GM21576 (cell line): Measurements from ENCODE around the gene CSTPP1.
"Not testable (repeated sequence)": the region's sequence is repeated elsewhere in the genome, so short reads cannot be mapped to it uniquely, and the experiment has no call there.

Experiments
- ATAC-seq: cut with Tn5 transposase; IDR thresholded peaks from one replicate; pipeline ENCODE4 v1.9.1; 2021; ENCODE audit warnings: mild to moderate bottlenecking, moderate library complexity; ENCODE audit not compliant: unreplicated experiment

Gene CSTPP1

DNA sequence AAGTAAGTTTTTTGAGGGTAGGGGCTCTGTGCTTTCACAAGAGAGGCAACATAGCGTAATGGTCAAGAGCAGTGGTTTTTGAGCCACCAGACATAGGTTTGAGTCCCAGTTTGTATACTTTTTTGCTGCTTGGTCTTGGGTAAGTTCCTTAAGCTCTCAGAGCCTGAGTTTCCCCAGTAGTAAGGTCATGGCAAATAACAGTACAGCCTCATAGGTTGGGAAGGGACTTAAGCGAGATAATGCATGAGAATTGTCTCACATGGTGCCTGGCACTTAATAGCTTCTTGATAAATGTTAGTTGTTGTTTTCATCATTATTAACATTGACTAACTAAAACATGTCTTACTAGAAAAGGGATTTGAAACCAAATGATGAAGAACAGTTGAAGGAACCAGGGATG is 157.0 kb downstream of the CSTPP1 start:
- no peak for ATAC-seq

DNA sequence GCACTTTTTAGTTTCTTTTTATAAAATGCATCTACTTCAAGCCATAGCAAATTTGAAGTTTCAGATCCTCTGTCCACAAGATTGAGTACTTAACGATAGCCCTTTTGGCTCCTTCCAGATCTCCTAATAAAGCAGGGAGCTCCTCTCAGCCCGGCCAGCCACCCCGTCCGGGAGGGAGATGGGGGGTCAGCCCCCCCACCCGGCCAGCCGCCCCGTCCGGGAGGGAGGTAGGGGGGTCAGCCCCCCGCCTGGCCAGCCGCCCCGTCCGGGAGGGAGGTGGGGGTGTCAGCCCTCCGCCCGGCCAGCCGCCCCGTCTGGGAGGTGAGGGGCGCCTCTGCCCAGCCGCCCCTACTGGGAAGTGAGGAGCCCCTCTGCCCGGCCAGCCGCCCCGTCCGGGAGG is 160.3 kb downstream of the CSTPP1 start:
- not testable (repeated sequence) for ATAC-seq

DNA sequence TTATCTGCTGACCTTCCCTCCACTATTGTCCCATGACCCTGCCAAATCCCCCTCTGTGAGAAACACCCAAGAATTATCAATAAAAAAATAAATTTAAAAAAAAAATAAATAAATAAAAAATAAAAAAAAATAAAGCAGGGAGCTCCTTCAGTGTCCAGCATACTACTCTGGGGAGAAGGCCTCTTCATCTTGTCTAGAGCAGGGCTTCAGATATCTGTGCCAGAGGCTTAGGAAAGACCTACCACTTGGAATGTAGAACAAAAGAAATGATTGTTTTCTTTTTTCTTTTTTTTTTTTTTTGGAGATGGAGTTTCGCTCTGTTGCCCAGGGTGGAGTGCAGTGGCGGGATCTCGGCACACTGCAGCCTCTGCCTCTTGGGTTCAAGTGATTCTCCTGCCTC is 161.7 kb downstream of the CSTPP1 start:
- ATAC-seq = not testable (repeated sequence)

DNA sequence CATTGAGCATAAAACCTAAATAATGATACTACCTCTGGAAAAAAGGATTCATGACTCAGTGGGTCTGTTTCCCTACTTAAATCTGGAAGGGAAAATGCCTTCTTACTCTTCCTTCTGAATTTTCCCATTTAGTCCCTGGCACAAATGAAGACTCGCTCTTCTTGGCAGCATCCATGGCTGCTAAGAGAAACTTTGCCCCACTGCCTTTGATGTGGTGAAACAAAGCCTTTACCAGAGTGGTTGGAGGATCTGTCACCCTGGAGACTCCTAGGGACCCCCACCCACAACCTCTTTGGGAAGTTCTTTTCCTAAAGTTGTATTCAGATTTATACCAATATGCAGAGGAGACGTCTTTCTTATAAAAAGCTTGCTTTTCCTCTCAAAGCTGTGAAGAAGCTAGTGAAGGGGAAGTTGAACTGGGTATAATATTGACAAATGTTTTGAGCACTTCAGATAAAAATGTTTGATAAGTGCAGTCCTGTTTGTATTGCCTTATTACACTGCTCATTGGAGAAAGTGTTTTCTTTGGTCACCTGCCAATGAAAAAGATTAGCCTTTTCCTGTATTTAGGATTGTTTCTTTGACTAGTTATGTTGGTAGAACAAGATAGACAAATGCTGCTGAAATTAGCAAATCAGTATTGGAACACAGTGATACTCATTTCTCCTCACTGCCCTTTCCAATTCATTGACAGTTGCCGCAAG is 162.8 kb downstream of the CSTPP1 start:
- no peak for ATAC-seq

DNA sequence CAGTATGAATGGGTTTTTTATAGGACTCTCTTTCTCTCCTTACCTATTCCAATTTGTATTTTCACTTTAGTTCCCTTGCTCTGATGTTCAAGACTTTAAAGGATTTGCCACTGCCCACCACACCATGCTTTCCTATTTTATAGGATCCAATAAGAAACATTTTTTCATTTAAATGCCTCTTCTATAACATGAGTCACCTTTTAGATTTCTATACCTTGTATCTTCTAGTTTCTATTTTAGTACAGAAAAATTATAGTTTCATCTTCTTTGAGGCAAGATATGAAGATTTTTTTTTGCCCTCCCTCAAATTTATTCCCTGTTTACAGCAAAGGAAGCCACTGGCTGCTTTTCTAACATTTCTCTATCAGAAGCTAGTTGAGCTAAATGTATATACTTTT is 163.4 kb downstream of the CSTPP1 start:
- no peak for ATAC-seq

DNA sequence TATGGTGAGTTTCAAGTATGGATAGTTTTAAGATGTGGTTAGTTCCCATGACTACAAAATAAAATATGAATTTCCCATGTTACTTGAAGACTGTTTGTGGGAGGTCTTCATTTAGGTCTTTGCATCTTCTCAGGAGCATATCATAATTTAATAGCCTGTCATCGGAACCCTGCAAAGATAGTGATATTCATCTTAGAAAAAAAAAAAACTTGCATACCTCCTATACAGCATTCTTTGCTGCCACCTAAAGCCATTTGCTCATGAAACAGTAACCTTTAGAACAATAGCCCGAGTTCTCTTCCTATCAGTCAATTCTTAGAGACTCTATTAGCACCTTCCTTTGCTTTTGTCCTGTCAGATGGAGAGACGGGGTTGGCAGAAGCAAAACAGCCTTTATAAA is 164.8 kb downstream of the CSTPP1 start:
- ATAC-seq = no peak

DNA sequence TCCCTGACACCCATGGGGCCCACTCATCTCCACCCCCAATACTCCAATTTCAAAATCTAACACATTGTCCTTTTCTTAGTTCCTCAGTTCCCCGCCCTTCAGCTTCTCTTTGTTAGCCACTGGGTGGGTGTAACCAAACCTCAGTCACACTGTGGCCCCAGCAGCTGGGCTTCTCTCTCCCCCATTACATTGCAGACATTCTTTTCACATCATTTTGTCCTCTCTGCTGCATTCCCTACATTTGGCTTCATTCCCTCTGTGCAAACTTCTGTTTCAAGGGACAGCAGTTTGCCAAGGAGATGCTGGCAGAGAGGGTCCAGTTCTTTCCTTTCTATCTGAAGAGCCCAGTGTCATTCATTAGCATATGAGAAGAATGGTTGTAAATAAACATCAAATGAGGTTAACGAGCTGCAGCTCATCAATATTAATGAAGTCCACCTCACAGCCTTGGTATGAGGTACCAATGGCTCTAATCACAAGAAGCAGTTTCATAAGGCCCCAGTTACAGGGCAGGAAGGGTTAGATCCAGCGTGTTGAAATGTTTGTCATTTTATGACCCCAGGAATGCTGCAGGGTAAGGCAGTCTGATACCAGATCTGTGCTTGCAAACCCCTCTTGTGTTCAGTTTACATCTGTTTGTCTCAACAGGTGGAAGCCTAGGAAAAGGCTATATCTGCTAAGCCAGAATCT is 167.8 kb downstream of the CSTPP1 start:
- ATAC-seq = no peak

DNA sequence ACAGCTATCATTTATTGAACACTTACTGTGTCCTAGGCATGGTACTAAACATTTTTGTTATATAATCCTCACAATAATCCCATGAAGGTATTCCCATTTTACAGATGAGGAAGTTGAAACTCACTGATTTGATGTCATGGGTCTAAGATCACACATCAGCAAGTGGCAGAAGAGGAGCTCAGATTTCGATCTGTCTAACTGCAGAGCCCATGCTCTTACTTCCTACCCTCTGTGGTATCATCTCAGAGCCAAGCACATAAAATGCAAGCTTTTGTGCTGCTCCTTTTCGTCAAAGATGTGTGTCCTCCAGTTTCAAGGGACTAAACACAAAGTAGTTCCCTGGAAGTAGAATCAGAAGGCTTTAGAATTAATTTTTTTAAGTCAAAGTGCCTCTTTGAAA is 169.0 kb downstream of the CSTPP1 start:
- ATAC-seq = no peak

DNA sequence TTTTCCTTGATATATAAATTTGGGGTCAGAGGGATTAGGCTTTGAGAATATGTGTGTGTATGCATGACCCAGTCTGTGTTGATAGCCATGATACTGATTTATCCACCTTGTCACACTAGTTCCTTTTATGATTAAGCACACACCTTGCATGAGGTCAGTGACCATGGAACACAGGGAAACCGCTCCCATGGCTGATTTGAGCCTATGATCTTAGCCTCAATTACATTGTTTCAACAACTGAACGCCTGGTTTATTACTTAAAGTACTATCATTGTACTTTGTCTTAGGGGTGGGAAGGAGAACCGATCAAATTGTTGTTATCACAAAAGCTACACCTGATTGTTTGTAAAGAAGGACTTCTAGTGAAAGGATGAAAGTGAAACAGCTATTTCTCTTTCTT is 169.4 kb downstream of the CSTPP1 start:
- ATAC-seq = no peak

DNA sequence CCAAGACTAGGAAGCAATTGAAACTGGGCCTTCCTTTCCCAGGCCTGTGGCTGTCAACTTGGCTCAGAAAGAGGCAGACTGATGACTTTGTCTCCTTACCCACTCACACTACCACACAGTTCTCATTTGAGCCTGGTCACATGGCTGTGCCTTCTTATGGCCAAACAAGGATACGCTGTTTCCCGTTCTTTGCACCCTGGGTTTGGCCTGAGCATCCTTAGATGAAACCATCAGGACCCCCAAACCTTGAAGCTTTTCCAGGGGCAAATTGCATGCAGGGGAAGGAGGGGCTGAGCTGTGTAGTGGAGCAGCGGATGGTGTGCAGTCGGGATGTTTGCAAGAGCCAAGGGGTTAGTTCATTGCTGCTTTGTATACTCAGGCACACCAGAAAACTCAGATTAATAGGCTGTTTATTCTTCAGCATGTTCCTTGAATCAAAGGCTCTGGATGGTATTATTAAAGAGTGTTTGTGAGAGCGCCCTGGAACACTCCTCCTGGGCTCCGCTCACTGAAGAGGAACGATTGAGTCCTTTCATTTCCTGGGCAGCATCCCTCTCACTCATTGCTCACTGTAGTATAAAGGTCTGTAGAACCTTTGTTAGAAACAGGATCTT is 170.3 kb downstream of the CSTPP1 start:
- ATAC-seq = no peak

DNA sequence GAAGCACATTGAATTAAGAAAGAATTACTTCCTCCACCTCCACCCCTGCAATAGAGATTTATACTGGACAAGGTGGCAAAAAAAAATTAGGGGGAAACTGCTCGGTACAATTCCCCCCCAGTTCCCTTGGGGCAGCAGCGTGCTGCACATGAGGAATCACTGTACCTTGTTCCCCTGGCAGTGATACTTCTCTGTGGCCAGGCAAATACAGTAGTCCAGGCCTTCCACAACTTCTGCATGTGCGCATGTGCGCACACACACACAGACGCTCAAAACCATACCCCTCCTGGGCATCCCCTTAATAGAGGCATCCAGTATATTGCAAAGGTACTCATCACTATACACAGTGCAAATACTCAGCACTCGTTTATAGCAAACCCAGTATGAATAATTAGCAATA is 171.2 kb downstream of the CSTPP1 start:
- ATAC-seq = no peak

DNA sequence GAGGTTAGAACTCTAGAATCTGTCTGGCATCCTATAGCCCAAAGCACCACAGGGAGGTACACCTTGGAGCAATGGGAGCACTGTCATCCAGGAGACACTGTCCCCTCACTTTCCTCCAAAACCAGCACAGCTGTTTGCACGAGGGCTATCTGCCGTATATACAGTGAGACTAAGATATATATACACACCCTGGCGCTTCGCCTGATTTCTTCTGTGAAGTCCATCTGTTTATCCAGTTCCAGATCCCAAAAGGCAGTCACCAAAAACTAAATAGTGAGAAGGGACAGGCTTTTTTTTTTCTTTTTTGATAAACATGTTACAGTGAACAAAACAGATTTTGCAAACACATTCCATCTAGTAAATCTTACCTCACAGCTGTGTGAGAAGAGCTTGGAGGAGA is 171.7 kb downstream of the CSTPP1 start:
- no peak for ATAC-seq

DNA sequence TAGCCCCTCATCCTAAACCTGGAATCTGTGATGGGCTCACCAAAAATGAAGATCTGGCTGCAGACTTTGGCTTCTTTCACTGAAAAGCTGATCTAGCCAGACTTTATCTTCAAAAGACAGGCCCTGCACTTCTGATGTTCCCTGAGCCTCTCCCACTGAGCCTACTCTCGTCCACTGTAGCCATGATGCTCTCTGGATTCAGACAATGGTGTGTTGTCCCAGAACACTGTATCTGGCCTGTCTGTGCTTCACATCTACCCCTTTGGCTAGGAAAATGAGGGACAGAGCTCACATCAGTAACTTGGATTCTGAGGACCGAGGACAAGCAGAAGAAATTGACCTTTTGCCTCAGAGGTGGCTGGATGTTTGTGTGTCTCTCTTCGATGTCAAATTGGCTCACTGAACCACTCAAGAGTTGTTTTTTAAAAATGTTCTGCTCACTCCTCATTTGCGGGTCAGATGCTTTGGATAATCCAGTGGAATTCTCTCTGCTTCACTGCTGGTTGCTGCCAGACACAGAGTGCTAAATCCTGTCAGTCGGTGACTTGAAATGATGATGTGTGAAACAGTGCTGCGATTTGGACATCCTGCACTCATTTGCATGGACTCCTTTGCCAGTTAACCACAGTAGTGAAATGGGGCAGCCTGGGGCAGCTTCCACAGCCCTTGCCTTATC is 172.6 kb downstream of the CSTPP1 start:
- ATAC-seq = peak; percentile 39

DNA sequence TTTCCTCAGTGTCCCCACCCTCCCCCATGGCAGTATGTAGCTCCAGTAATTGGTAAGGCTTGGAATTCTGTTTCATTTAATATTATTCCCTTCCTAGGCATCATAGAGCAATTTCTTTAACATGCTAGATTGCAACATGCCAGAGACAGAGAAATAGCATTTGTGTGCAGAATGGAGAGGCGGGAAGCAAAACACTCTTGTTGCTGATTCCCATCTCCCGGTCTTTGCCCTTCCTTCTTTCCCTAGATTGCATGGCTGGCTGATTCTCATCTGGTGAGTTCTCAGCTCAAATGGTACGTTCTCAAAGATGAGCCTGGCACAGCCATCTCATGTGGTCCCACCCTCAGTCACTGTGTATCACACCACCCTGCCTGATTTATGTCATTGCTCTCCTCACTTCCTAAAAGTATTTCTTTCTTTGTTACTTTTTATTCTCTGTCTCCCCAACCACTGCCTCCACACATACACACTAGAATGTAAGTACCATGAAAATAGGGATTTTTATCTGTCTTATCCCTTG is 173.2 kb downstream of the CSTPP1 start:
- ATAC-seq = no peak

DNA sequence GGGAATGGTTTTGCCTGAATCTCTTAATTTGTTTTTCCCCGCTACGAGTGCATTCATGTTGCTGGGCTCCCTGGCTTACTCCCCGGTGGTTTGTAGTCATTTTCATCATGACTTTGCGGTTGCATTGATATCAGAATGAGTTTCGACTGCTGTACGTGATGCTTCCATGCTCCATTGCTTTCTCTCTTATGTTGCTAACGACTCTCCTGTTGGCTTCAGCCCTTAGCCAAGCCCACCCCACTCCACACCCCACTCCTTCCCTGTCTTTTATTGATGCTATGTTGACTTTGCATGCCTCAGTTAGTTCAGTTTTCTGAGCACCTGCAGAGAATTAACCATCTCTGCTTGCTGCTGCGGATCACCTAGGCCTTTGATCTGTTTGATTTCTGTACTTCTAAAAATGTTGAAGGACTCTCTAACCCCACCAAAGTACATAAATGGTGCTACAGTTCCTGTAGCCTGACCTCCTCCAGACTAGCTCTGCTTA is 174.8 kb downstream of the CSTPP1 start:
- ATAC-seq = peak; percentile 82

DNA sequence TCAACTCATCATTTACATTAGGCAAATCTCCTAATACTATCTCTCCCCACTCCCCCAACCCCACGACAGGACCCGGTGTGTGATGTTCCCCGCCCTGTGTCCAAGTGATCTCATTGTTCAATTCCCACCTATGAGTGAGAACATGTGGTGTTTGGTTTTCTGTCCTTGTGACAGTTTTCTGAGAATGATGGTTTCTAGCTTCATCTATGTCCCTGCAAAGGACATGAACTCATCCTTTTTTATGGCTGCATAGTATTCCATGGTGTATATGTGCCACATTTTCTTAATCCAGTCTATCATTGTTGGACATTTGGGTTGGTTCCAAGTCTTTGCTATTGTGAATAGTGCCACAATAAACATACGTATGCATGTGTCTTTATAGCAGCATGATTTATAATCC is 176.4 kb downstream of the CSTPP1 start:
- ATAC-seq = not testable (repeated sequence)

DNA sequence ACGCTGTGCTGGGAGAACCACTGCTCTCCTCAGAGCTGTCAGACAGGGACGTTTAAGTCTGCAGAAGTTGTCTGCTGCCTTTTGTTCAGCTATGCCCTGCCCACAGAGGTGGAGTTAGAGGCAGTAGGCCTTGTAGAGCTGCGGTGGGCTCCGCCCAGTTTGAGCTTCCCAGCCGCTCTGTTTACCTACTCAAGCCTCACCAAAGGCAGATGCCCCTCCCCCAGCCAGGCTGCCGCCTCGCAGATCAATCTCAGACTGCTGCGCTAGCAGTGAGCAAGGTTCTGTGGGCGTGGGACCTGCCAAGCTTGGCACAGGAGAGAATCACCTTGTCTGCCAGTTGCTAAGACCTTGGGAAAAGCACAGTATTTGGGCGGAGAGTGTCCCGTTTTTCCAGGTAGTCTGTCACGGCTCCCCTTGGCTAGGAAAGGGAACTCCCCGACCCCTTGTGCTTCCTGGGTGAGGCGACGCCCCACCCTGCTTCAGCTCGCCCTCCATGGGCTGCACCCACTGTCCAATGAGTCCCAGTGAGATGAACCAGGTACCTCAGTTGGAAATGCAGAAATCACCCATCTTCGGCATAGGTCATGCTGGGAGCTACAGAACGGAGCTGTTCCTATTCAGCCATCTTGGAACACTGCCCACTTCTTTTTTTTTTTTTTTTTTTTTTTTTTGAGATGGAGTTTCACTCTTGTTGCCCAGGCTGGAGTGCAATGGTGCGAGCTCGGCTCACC is 182.6 kb downstream of the CSTPP1 start:
- ATAC-seq = not testable (repeated sequence)

DNA sequence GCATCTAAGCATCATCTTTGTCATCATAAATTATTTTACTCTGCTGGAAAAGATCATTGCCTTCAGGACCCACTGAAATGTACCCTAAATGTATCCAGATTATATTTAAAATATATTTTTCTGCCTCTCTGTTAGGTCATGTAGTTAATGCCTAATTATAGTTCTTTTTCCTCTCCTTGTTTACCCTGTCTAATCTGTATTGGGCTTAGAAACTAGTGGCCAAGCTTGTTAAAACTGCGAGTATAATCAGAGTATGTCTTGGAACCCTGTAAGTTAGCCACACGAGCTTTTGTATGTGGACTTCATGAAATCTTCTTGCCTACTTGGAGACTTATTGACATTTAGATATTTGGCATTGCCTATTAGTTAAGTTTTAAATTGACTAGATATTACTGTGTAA is 184.5 kb downstream of the CSTPP1 start:
- no peak for ATAC-seq

DNA sequence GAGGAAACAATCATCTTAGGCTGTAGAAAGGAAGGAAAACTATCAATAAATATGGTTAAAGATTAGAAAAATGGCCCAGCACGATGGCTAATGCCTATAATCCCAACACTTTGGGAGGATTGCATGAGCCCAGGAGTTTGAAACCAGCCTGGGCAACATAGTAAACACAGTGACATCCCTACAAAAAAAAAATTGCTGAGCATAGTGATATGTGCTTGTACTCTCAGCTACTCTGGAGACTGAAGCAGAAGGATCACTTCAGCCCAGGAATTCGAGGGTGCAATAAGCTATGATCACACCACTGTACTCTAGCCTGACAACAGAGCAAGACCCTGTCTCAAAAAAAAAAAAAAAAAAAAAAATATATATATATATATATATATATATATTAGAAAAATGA is 185.2 kb downstream of the CSTPP1 start:
- ATAC-seq = no peak

DNA sequence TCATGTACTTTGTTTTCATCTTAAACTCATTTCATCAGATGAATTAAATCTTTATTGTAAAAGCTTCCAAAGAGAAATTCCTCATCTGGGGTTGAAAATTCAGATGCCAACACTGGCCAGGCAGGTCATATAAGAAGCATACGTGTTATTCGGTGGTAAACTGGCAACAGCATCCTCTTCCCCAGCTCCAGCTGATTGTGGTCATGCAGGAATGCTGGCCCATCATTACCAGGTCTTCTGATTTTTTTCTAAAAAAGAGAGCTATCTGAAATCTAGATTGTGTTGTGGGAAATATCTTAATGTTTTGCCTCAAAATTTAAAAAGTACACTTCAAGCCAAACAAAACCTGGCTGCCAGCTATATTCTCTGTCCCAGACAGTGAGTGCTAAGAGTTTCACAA is 186.5 kb downstream of the CSTPP1 start:
- ATAC-seq = no peak

DNA sequence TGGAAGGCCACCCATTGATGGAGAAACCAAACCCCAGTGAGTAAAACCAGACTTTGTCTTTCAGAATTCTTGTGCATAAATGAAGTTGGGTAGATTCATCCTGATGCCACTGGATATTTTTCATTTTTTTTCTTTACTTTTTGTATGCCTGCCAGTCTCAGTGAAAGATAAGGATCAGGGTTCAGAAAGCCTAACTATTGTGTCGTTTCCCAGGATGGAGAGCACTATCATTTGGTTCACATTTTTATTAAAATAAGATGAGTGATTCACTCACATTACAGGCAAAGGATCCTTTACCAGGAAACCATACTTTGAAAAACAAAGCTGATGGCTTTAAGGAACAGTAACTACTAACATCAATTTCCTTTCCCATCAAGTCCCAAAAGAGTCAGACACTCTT is 188.1 kb downstream of the CSTPP1 start:
- ATAC-seq = no peak
